T1000 (cell line): ENCODE data around the gene MSN.
"Not testable (repeated sequence)": the region's sequence is repeated elsewhere in the genome, so short reads cannot be mapped to it uniquely, and the experiment has no call there.

Experiments used
- DNase-seq: peaks from one replicate; lab custom pipeline; 2025; ENCODE audit warnings: mixed read lengths; lab: John Stamatoyannopoulos, UW

MSN gene

DNA sequence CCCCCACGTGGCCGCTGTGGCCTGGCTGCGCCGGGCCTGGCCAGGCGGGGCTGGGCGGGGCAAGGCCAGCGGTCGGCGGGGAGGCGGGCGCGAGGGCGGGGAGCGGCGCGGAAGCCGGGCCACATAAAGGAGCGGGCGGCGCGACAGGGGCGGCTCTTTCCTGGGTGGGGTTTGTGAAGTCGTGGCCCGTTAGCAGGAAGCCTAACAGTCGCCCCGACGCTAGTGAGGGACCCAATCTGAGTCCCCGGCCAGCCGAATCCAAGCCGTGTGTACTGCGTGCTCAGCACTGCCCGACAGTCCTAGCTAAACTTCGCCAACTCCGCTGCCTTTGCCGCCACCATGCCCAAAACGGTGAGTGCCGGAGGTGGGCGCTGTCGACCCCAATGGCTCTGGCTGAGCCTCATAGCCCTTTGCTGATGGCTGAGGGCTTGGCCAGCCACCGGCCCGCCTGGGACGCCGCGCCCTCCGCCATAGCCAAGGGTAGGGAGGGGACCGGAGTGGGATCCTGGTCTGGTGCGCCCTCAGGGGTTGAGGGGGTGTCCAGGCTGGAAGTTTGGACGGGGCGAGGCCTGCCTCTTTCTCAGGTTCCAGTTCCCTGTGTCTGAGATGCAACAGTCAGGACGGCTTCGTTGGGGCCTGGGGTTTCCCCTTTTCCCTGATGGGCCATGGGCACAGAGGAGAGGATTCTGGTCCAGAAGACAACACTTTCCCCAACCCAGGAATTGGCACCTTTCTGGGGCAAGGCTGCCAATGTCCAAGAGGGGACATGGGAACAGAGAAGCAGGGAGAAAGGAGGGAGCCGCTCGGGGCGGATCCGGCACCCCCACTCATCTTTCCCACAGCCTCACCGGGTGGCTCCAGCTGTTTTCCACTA, at the start of gene MSN:
MSN (plus strand) TSS at position 152 of the 874 bp plus-strand sequence; CDS start at position 340, 188 bp downstream.
- DNase-seq = peak; percentile 46

DNA sequence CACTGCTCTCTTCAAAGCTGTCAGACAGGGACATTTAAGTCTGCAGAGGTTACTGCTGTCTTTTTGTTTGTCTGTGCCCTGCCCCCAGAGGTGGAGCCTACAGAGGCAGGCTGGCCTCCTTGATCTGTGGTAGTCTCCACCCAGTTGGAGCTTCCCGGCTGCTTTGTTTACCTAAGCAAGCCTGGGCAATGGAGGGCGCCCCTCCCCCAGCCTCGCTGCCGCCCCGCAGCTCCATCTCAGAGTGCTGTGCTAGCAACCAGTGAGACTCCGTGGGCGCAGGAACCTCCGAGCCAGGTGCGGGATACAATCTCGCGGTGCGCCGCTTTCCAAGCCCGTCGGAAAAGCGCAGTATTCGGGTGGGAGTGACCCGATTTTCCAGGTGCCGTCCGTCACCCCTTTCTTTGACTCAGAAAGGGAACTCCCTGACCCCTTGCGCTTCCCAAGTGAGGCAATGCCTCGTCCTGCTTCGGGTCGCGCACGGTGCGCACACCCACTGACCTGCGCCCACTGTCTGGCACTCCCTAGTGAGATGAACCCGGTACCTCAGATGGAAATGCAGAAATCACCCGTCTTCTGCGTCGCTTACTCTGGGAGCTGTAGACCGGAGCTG, 47.3 kb upstream of the MSN start:
- DNase-seq = not testable (repeated sequence)

GRCh38 chrX:65630771-65631170, 36.7 kb upstream of the MSN start:
- DNase-seq = no peak

DNA sequence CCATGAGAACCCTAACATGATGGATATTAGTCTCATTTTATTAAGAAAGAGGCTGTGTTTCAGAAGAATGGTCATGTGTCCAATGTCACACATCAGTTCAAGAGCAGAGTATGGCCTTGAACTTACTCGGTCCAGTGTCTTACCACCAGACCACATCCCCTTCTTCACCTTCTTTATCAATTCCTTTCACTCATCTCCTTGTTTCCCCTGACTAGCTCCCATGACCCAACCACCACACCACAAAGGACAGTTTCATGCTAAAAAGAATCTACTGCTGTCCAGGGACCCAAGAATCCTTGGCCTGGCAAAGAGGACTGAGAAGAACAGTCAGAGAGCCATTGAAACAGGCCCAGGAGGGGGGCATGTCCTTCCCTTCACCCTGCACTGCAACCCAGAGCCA, 33.6 kb upstream of the MSN start:
- no peak for DNase-seq

DNA sequence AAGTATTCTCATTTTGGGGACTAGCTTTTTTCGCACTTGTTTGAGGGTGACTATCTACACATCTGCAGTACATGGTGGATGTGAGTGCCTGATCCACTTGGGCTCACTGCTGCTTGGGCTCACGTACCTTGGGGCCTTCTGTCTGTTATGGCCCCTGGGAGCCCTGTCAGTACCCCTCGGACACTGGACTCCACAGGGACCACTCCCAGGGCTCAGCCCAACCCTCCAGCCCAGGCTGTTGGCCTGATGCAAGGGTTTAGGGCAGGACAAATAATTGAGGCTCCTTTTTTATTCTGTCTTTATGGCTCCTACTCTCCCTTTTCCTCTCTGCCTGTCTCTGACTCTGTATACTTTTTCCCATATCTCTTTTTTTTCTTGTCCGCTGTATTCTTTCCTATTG, 32.7 kb upstream of the MSN start:
- DNase-seq = no peak

- no peak for DNase-seq
Measured at GRCh38 chrX:65635378-65635777, 32.1 kb upstream of the MSN start.

DNA sequence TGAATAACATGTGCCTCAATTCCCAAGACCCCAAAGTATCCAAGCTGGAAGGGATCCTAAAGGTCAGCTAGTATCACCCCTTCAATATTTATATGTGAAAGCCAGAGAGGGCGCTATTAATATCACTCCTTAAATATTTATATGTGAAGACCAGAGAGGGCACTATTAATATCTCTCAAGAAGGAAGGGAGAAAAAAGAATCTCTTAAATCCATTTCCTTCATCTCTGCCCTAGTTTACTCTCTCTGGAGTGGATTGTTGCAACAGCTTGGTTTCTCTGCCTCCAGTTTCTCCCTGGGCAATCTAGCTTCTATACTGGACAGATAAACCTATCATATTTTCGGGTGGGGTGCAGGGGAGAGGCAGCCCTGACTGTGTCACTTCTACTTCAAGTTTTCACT, 31.6 kb upstream of the MSN start:
- DNase-seq = no peak

DNA sequence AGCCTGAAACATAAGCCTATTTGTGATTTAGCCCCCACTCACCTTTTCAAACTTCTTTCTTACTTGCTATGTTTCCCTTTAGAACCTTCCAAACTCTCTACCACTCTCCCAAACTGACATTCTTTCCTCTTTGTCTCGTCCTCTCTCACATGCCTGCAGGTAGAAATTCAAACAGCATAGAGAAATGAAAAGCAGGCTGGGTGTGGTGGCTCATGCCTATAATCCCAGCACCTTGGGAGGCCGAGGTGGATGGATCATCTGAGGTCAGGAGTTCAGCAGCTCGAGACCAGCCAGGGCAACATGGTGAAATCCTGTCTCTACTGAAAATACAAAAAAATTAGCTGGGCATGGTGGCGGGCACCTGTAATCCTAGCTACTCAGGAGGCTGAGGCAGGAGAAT, 31.2 kb upstream of the MSN start:
- DNase-seq = not testable (repeated sequence)

- no peak for DNase-seq
Measured at GRCh38 chrX:65637335-65637734, 30.1 kb upstream of the MSN start.

DNA sequence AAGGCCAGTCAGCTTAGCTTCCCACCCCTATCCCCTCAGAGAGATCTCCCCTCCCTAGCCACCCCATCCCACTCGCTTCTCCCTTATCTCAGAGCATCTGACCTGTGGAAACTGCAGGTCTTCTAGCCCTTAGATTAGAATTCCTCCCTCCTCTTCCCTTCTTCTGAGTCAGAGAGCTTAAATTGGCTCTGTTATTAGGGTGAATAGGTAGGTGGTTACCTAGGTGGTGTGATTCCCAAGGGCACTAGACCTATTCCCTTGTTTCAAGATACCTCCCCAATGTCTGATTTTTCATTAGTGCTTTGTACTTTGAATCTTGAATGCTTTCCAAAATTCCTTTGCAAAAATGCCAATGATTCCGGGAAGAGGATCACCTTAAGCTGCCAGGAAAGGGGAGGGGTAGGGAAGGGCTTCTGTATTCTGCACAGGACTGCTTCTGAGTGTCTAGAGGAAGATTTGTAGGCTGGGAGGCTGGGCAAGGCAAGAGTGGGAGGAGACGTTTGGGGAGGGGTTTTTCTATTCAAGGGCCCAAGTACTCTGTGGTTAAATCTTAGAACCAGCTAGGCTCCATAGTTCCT, 24.5 kb upstream of the MSN start:
- no peak for DNase-seq

- DNase-seq = no peak
Measured at GRCh38 chrX:65643531-65644052, 23.9 kb upstream of the MSN start.

- peak; percentile 58 for DNase-seq
Measured at GRCh38 chrX:65644621-65645289, 22.7 kb upstream of the MSN start.

DNA sequence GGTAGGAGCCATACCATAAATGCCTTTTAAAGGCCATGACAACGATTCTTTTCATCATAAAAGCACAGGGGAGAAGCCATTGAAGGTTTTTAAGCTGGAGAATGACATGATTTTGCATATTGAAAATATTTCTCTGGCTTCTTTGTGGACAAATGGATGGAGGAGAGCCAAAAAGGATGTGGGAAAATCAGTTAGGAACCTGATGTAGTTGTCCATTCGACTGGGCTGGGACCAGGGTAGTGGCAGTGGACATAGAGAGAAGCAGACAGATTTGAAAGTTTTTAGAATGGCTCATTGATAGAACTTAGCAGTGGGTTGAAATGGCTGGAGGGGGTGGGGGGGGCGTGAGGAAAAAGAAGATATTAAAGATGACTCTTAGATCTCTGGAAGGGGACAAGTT, 19.7 kb upstream of the MSN start:
- no peak for DNase-seq

GRCh38 chrX:65652098-65652497, 15.4 kb upstream of the MSN start:
- DNase-seq = no peak

DNA sequence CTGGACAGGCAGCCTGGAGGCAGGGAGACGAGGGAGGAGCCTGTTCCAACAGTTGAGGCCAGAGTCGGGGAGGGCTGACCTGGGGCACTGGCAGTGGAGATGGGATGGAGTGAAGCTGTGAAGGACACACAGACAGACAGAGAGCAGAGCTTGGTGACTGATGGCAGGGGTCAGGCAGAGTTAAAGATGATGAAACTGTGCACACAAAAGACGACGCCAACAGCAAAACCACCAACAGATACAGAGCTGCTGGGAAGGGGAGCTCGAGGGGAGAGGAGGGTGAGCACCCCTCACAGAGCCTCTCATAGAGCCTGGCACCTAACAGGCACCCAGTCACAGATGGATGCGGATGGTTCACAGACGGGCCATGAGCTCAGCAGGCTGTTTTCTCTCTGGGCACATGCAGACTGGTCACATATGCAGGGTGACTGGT, 10.4 kb upstream of the MSN start:
- DNase-seq = not testable (repeated sequence)

DNA sequence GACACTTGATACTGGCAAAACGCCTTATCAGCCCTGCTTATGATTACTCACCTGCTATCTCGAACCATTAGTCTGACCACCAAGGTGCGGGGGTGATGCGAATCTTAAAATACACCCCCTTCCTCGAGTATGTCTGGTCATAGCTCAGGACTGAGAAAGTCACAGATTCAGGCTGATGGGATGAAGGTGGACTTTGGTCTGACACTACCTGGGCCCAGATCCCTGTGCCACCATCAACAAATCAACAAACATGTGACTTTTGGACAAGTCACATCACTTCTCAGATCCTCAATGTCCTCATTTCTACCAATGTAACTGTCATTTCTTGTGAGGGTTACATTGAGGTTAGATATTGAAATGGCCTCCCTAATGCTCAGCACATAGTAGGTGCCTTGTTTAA, 9.8 kb upstream of the MSN start:
- no peak for DNase-seq

- no peak for DNase-seq
Measured at GRCh38 chrX:65658229-65658628, 9.2 kb upstream of the MSN start.

DNA sequence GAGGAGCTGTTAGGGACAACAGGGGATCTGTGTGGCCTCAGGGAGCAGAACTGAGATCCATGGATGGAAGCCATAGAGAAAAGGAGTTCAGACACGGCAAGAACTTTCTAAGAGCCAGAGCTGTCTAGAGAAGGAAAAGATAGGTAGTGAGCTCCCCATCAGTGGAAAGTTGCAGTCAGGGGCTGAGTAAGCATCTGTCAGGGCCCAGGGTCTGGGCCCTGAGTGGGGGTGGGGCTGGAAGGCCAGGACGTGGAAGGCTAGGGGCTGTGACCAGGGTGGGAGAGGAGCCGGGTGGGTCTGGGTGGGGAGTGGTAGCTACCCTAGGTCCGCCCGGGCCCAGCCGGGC, 324 bp upstream of the MSN start:
- DNase-seq = no peak

DNA sequence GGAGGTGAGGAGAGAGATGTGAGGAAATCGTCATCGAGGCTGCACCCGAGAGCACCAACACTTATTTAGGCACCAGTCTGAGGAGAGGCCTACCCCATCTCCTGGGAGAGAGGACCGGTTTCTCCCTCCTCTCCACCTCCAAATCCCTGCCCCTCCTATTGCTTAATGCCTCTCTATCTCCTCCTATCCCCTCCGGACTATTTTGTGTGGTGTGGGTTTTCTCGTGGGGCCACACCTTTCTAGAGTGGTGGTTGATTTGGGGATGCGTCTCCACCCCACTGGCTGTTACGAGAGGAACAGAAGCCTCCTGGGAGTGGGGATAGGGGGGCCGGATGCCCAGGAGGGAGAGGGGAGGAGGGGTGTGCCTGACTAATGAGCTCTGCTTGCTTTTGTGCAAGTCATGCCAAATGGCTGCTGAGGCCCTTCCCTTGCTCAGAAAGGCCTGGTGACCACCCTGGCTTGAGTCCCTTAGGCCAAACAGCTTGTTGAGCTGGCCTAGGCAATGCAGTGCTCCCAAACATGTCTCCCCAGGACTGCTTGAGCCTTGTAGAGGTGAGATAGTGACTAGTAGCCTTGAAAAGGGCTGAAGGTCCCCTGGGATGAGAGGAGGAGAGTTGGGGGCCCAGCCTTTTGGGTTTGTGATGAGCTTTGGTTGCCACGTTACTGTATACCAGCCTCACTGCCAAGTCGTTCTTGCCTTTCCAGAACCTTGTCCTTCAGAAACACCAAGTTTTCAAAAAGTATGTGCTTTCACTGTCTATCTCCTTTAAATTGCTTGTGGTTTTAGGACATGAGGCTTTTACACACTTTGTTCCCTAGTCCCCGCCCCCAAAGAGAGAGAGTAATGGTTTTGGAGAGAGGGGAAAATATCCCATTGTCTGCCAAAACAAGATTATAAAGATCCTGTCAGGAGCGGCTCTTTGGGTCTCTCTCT, 1.2 kb downstream of the MSN start:
- peak; percentile 57 for DNase-seq

- no peak for DNase-seq
Measured at GRCh38 chrX:65671286-65671685, 3.8 kb downstream of the MSN start.

DNA sequence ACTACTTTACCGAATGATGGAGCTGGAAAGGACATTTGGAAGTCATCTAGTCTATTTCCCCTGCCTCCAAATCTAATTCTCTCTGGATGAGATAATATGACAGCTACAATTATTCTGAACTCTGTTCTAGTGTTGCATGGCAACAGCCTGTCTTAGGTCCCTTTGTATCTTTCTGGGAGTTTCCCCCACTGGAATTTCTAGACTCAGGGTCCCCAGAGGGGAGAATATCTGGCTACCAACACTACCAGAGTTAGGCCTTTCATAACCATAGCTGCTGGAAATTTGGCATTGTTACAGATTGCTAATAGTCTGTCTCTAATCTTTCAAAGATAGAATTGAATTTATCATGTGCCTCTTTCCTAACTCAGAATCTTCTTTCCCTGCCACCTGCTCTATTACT, 4.5 kb downstream of the MSN start:
- no peak for DNase-seq
